Parathyroid adenoma (tissue), 2 donors: ENCODE results near the gene SLC12A7.

Experiments used
- H2AFZ ChIP-seq: fragments of 300-600 bp; sonication (generic); one replicate; pipeline ENCODE4 v1.7.0; 2017; ENCODE audit warnings: antibody characterized with exemption, mild to moderate bottlenecking
- H3K27ac ChIP-seq: fragments of 300-600 bp; sonication (generic); one replicate; pipeline ENCODE4 v1.7.0; 2017
- H3K27me3 ChIP-seq: fragments of 300-600 bp; sonication (generic); one replicate; pipeline ENCODE4 v1.7.0; 2017; ENCODE audit warnings: low read length; ENCODE audit not compliant: control insufficient read depth, insufficient read depth
- H3K36me3 ChIP-seq: fragments of 300-600 bp; sonication (generic); one replicate; pipeline ENCODE4 v1.7.0; 2017; ENCODE audit warnings: low read length; ENCODE audit not compliant: control insufficient read depth, insufficient read depth
- H3K4me1 ChIP-seq: fragments of 300-600 bp; sonication (generic); one replicate; pipeline ENCODE4 v1.7.0; 2017; ENCODE audit warnings: control low read depth
- H3K4me2 ChIP-seq: fragments of 300-600 bp; sonication (generic); one replicate; pipeline ENCODE4 v1.7.0; 2017; ENCODE audit warnings: low read length
- H3K4me3 ChIP-seq: fragments of 300-600 bp; sonication (generic); one replicate; pipeline ENCODE4 v1.7.0; 2017; ENCODE audit warnings: low read depth, low read length
- H3K79me2 ChIP-seq: fragments of 300-600 bp; sonication (generic); one replicate; pipeline ENCODE4 v1.7.0; 2017; ENCODE audit warnings: control low read depth
- H3K9ac ChIP-seq: fragments of 300-600 bp; sonication (generic); one replicate; pipeline ENCODE4 v1.7.0; 2017; ENCODE audit warnings: mild to moderate bottlenecking
- H3K9me3 ChIP-seq: fragments of 300-600 bp; sonication (generic); one replicate; pipeline ENCODE4 v1.7.0; 2017; ENCODE audit warnings: low read length; ENCODE audit not compliant: control insufficient read depth
- TF ChIP-seq, protein P1 (sequence below): fragments of 300-600 bp; sonication (generic); IDR thresholded peaks from one replicate; pipeline ENCODE4 v1.7.0; 2017; ENCODE audit warnings: antibody characterized with exemption, mild to moderate bottlenecking
- donor health status: primary hyperparathyroidism.

SLC12A7 gene

DNA sequence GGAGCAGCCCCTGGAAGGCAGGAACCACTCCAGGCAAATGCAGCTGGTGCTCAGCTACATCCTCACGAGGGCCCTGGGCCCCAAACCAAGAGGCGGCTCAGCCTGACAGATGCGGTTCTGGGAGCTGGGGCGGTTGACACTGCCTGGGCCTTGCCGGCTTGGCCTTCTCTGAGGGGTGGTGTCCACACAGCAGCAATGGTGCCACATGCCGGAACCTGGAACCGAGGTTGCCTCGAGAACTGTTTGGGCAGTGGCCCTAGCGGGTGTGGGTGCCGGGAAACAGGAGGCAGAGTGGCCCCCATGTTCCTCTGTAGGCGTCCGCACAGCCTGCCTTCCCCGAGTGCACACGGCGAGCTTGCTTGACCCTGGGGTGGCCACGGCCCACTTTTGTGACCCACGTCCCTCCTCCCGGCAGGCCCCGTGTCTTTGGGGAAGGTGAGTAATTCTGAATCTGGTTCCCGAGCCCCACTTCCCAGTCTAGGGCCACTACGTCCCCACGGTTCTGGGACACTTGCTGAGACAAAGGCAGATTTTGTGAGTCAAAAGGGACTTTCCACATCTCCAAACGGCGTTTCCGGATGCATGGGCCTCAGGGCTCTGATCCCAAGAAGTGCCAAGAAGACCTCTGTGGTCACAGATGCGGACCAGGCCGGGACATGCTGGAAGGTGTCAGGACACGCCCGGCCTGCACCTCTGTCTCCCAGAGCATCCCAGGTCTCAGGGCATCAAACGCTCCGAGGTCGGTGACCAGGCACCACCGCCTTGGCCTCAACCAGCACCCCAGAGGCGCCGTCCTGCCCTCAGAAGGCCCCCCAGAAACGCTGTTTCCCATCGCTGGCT lies 27.7 kb upstream of the SLC12A7 start:
- H3K79me2 ChIP-seq: no peaks in the 10 kb centered on the region
- no peaks in the 10 kb centered on the region for H3K4me1 ChIP-seq
- H3K4me3 ChIP-seq: no peak overlapping the region
- TF ChIP-seq, protein P1, sequence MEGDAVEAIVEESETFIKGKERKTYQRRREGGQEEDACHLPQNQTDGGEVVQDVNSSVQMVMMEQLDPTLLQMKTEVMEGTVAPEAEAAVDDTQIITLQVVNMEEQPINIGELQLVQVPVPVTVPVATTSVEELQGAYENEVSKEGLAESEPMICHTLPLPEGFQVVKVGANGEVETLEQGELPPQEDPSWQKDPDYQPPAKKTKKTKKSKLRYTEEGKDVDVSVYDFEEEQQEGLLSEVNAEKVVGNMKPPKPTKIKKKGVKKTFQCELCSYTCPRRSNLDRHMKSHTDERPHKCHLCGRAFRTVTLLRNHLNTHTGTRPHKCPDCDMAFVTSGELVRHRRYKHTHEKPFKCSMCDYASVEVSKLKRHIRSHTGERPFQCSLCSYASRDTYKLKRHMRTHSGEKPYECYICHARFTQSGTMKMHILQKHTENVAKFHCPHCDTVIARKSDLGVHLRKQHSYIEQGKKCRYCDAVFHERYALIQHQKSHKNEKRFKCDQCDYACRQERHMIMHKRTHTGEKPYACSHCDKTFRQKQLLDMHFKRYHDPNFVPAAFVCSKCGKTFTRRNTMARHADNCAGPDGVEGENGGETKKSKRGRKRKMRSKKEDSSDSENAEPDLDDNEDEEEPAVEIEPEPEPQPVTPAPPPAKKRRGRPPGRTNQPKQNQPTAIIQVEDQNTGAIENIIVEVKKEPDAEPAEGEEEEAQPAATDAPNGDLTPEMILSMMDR: no peak
- H3K9me3 ChIP-seq: no peaks in the 10 kb centered on the region
- no peak overlapping the region for H2AFZ ChIP-seq
- H3K27me3 ChIP-seq: no peaks in the 10 kb centered on the region
- H3K36me3 ChIP-seq: no peaks in the 10 kb centered on the region
- H3K9ac ChIP-seq: no peak overlapping the region
- H3K4me2 ChIP-seq: no peak overlapping the region
- H3K27ac ChIP-seq: no peak overlapping the region

DNA sequence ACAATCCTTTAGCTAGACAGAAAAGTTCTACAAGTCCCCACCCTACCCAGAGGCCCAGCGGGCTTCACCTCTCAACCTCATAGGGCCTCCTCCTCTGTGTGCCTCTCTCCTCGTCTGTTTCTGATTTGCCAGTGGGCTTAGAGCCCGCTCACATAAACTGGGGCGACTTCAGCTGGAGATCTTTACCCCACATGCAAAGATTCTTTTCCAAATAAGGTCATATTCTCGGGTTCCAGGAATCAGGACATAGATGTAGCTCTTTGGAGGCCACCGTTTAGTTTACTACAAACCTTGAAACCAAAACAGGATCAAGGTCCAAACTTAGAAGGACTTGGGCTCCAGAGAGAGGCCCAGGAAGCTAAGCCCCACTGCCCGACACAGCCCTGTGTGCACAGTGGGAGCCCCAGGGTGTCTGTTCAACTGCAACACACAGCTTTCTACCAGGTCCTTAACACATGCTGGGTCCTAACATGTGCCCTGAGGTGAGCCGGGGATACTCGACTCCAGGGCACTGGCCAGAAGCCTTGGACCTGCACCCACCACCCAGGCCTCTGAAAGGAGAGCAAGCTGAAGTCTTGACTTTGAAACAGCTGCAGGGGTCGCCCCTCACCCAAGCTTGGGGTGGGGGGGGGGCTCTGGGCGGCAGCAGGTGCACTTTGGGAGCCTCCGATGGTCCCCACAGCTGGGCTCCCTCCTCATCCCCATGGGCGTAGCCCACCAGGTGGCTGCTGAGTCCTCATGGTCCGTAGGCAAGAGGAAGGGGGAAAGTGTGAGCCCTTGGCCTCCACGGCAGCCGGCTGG lies 26.8 kb upstream of the SLC12A7 start:
- Histone ChIP-seq H2AFZ (no peak overlapping the region), H3K79me2 (no peaks in the 10 kb centered on the region), H3K4me3 (no peak overlapping the region), H3K36me3 (no peaks in the 10 kb centered on the region), H3K9me3 (no peaks in the 10 kb centered on the region), H3K27me3 (no peaks in the 10 kb centered on the region), H3K4me1 (no peaks in the 10 kb centered on the region), H3K27ac (no peak overlapping the region), H3K9ac (no peak overlapping the region), H3K4me2 (no peak overlapping the region)
- TF ChIP-seq, protein P1: no peak

DNA sequence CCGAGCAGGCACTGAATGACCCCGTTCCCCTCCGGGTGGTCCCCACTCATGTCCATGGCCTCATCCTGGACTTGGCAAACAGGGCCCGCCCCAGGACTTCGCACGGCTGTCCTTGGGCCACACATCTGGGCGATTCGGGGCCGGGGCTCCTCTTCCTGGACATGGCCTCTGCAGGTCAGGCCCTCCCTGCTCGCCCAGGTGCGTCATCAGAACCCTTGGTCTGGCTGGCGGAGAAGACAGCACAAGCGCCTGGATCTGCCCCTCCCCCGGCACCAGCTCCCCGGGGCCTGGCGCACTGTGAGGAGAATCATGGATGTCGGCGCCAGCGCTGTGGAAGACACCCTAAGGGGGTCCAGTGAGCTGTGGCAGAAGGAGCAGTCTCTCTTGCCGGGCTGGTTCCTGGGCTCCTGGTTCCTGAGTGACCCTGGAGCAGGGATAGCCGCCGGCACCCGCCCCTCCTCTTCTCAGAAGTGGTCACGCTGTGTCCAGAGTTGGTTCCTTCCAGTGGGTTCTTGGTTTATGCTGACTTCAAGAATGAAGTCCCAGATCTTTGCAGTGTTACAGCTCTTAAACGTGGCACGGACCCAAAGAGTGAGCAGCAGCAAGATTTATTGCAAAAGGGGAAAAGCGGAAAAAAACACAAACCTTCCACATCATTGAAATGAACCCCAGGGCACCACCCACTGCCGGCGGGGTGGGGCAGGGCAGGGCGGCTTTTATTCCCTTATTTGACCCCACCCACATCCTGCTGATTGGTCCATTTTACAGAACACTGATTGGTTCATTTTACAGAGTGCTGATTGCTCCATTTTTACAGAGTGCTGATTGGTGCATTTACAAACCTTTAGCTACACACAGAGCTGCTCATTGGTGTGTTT lies 25.9 kb upstream of the SLC12A7 start:
- H3K9me3 ChIP-seq: no peaks in the 10 kb centered on the region
- no peak overlapping the region for H3K9ac ChIP-seq
- no peak overlapping the region for H3K27ac ChIP-seq
- no peak overlapping the region for H2AFZ ChIP-seq
- H3K36me3 ChIP-seq: no peaks in the 10 kb centered on the region
- no peak overlapping the region for H3K4me2 ChIP-seq
- no peaks in the 10 kb centered on the region for H3K27me3 ChIP-seq
- no peaks in the 10 kb centered on the region for H3K4me1 ChIP-seq
- no peak overlapping the region for H3K4me3 ChIP-seq
- TF ChIP-seq, protein P1: no peak
- H3K79me2 ChIP-seq: no peaks in the 10 kb centered on the region

DNA sequence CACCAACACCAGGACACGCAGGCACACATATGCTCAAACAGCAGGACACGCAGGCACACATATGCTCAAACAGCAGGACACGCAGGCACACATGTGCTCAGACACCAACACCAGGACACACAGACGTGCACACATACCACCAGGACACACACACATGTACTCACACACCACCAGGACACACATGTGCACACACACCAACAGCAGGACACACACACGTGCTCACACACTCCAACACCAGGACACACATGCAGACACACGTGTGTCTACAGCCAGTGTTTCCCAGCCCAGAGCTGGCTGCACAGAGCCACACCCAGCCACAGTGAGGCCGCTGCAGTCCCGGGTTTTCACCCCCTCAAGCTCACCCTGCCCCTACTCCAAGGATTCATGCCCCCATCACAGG lies 25.0 kb upstream of the SLC12A7 start:
- no peaks in the 10 kb centered on the region for H3K9me3 ChIP-seq
- no peak overlapping the region for H3K27ac ChIP-seq
- no peaks in the 10 kb centered on the region for H3K79me2 ChIP-seq
- no peak overlapping the region for H3K4me2 ChIP-seq
- no peak overlapping the region for H2AFZ ChIP-seq
- TF ChIP-seq, protein P1: no peak
- H3K9ac ChIP-seq: no peak overlapping the region
- no peaks in the 10 kb centered on the region for H3K36me3 ChIP-seq
- H3K27me3 ChIP-seq: no peaks in the 10 kb centered on the region
- no peaks in the 10 kb centered on the region for H3K4me1 ChIP-seq
- no peak overlapping the region for H3K4me3 ChIP-seq
